ENCODE results near the gene ZIC5.
"Not testable (repeated sequence)": the region's sequence is repeated elsewhere in the genome, so short reads cannot be mapped to it uniquely, and the experiment has no call there.

Gene ZIC5

GRCh38 chr13:99955107-99955746, 16.3 kb downstream of the ZIC5 start:
- no peaks in the 10 kb centered on the region for H3K27me3 ChIP-seq (ENCODE audit: insufficient read depth, low read length, poor library complexity, severe bottlenecking)
- H3K9ac ChIP-seq (ENCODE audit: low read depth, low read length, poor library complexity, severe bottlenecking): no peak overlapping the region
- H3K9me2 ChIP-seq (replicated peaks; ENCODE audit: low read depth, low read length): no peaks in the 10 kb centered on the region
- H3F3A ChIP-seq (ENCODE audit: low read depth): no peaks in the 10 kb centered on the region
- H3K4me2 ChIP-seq (ENCODE audit: low read depth, low read length, poor library complexity, severe bottlenecking): no peak overlapping the region
- H3K79me2 ChIP-seq (ENCODE audit: insufficient read depth, low read length): no peaks in the 10 kb centered on the region
- no peaks in the 10 kb centered on the region for H3K9me3 ChIP-seq (ENCODE audit: insufficient read depth, low read depth, low read length)
- no peaks in the 10 kb centered on the region for H3K4me1 ChIP-seq (ENCODE audit: insufficient read depth, low read length, poor library complexity, severe bottlenecking)
- no peak overlapping the region for H3K4me3 ChIP-seq (ENCODE audit: low read length, poor library complexity, severe bottlenecking)
- H4K20me1 ChIP-seq (ENCODE audit: insufficient read depth, low read length, poor library complexity, severe bottlenecking): no peaks in the 10 kb centered on the region
- no peaks in the 10 kb centered on the region for H3K36me3 ChIP-seq (ENCODE audit: insufficient read depth, low read length)
- TF ChIP-seq EZH2phosphoT487 (IDR thresholded peaks at IDR 0.05; ENCODE audit: borderline replicate concordance): no peak
- TF ChIP-seq, protein P1, sequence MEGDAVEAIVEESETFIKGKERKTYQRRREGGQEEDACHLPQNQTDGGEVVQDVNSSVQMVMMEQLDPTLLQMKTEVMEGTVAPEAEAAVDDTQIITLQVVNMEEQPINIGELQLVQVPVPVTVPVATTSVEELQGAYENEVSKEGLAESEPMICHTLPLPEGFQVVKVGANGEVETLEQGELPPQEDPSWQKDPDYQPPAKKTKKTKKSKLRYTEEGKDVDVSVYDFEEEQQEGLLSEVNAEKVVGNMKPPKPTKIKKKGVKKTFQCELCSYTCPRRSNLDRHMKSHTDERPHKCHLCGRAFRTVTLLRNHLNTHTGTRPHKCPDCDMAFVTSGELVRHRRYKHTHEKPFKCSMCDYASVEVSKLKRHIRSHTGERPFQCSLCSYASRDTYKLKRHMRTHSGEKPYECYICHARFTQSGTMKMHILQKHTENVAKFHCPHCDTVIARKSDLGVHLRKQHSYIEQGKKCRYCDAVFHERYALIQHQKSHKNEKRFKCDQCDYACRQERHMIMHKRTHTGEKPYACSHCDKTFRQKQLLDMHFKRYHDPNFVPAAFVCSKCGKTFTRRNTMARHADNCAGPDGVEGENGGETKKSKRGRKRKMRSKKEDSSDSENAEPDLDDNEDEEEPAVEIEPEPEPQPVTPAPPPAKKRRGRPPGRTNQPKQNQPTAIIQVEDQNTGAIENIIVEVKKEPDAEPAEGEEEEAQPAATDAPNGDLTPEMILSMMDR (conservative IDR thresholded peaks at IDR 0.05; ENCODE audit: low read length): no peak
- no peak overlapping the region for H2AFZ ChIP-seq (ENCODE audit: low read length)

DNA sequence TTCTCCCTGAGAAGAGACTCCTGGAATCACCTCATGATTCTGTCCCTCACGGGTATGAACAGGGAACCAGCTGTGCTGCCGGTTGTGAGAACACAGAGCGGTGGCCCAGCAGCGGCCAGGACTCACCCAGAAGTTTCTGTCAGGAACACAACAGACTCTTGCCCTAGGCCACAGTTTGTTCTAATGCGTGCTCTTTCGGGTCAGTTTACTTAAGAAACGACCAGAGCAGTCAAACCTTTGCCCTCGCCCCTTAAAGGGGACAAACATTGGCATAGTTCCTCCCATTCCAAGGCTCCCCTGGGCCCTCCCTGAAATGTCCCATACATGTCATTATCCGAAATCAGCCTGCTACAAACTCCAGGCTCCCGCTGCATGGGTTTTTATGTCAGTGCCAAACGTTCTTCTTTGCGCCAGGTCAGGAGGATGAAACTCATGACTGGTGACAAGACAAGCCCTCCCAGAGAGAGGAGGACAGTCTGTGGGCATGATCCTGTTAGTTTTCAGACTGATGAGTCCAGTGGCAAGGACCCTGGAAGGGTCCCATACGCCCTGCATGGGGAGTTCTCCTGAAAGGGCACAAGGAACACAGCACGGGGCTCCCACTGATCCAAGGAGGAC, 18.3 kb downstream of the ZIC5 start:
- Histone ChIP-seq H4K20me1 (ENCODE audit: insufficient read depth, low read length, poor library complexity, severe bottlenecking) (no peaks in the 10 kb centered on the region), H3K9ac (ENCODE audit: low read depth, low read length, poor library complexity, severe bottlenecking) (no peak overlapping the region), H3K9me3 (ENCODE audit: insufficient read depth, low read depth, low read length) (no peaks in the 10 kb centered on the region), H3K36me3 (ENCODE audit: insufficient read depth, low read length) (no peaks in the 10 kb centered on the region), H3K4me3 (ENCODE audit: low read length, poor library complexity, severe bottlenecking) (no peak overlapping the region), H3K4me1 (ENCODE audit: insufficient read depth, low read length, poor library complexity, severe bottlenecking) (no peaks in the 10 kb centered on the region), H3F3A (ENCODE audit: low read depth) (no peaks in the 10 kb centered on the region), H3K4me2 (ENCODE audit: low read depth, low read length, poor library complexity, severe bottlenecking) (no peak overlapping the region), H3K27me3 (ENCODE audit: insufficient read depth, low read length, poor library complexity, severe bottlenecking) (no peaks in the 10 kb centered on the region), H2AFZ (ENCODE audit: low read length) (no peak overlapping the region), H3K9me2 (replicated peaks; ENCODE audit: low read depth, low read length) (no peaks in the 10 kb centered on the region), H3K79me2 (ENCODE audit: insufficient read depth, low read length) (no peaks in the 10 kb centered on the region)
- no peak for TF ChIP-seq EZH2phosphoT487 (IDR thresholded peaks at IDR 0.05; ENCODE audit: borderline replicate concordance)
- TF ChIP-seq, protein P1 (conservative IDR thresholded peaks at IDR 0.05; ENCODE audit: low read length): no peak

GRCh38 chr13:99951666-99952065, 19.9 kb downstream of the ZIC5 start:
- H3K9me2 ChIP-seq (replicated peaks; ENCODE audit: low read depth, low read length); H2AFZ ChIP-seq (ENCODE audit: low read length); H3K9me3 ChIP-seq (ENCODE audit: insufficient read depth, low read depth, low read length); H3K27me3 ChIP-seq (ENCODE audit: insufficient read depth, low read length, poor library complexity, severe bottlenecking); H3K4me3 ChIP-seq (ENCODE audit: low read length, poor library complexity, severe bottlenecking); H3K4me2 ChIP-seq (ENCODE audit: low read depth, low read length, poor library complexity, severe bottlenecking); H3K9ac ChIP-seq (ENCODE audit: low read depth, low read length, poor library complexity, severe bottlenecking); H3F3A ChIP-seq (ENCODE audit: low read depth); H3K79me2 ChIP-seq (ENCODE audit: insufficient read depth, low read length); H3K36me3 ChIP-seq (ENCODE audit: insufficient read depth, low read length); H3K4me1 ChIP-seq (ENCODE audit: insufficient read depth, low read length, poor library complexity, severe bottlenecking); H4K20me1 ChIP-seq (ENCODE audit: insufficient read depth, low read length, poor library complexity, severe bottlenecking): not testable (repeated sequence)

All from Loucy (cell line).